LNCAP (cell line): ENCODE measurements around the gene MGRN1.

Experiments
- TF ChIP-seq, protein P1 (sequence below): fragments of 450-650 bp; IDR thresholded peaks from 2 replicates; pipeline ENCODE4 v1.5.1; 2017; ENCODE audit warnings: mild to moderate bottlenecking

The MGRN1 gene

GRCh38 chr16:4607841-4608703 is 16.6 kb upstream of the MGRN1 start:
- TF ChIP-seq, protein P1, sequence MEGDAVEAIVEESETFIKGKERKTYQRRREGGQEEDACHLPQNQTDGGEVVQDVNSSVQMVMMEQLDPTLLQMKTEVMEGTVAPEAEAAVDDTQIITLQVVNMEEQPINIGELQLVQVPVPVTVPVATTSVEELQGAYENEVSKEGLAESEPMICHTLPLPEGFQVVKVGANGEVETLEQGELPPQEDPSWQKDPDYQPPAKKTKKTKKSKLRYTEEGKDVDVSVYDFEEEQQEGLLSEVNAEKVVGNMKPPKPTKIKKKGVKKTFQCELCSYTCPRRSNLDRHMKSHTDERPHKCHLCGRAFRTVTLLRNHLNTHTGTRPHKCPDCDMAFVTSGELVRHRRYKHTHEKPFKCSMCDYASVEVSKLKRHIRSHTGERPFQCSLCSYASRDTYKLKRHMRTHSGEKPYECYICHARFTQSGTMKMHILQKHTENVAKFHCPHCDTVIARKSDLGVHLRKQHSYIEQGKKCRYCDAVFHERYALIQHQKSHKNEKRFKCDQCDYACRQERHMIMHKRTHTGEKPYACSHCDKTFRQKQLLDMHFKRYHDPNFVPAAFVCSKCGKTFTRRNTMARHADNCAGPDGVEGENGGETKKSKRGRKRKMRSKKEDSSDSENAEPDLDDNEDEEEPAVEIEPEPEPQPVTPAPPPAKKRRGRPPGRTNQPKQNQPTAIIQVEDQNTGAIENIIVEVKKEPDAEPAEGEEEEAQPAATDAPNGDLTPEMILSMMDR, result no peak

DNA sequence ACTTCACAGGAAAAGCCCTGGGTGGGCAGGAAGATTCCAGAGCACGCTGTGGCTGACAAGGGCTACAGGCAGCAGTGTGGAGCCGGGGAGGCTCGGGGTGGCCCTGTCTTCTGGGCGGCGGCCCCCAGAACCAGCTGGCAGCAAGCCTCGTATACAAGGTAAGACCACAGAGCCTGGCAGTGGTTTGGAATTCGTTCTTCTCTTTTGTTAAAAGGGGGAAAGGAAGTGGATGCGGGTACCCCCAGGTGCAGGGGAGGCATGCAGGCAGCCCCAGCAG is 16.0 kb upstream of the MGRN1 start:
- TF ChIP-seq, protein P1, result no peak

DNA sequence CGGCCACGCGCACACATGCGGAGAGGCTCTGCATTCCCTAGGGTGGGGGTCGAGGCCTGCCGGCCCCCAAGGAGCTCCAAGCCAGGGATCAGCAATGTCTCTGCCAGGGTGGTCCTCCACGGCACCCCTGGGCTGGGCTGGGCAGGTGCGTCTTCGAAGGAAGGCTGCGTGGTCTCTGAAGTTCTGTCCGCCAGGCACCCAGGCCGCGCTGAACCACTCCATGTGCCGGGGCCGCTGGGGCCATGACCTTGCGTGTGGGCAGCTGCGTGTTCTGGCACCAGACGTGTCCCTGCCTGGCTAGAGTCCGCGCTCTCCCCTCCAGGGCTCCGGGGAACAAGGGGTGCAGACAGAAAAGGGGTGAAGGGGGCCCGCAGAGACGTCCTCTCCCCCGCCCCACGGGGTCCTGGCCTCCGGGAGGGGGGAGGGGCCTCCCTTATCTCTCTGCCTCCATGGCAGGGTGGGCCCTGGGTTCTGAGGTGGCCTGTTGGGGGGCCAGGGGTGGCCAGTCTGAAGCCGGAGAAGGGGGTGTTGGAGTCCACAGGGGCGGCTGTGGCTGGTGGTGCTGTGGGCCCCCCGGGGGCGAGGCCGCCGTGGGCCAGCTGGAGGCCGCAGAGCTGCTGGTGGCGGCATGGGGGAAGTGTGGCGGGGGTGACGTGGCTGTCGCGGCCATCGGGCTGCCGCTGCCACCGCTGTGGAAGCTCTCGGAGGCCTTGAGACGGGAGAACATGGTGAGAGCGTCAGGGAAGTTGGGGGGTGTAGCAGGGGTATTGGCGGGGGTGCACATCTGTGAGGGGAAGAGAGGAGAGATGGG is 15.2 kb upstream of the MGRN1 start:
- TF ChIP-seq, protein P1, result no peak

DNA sequence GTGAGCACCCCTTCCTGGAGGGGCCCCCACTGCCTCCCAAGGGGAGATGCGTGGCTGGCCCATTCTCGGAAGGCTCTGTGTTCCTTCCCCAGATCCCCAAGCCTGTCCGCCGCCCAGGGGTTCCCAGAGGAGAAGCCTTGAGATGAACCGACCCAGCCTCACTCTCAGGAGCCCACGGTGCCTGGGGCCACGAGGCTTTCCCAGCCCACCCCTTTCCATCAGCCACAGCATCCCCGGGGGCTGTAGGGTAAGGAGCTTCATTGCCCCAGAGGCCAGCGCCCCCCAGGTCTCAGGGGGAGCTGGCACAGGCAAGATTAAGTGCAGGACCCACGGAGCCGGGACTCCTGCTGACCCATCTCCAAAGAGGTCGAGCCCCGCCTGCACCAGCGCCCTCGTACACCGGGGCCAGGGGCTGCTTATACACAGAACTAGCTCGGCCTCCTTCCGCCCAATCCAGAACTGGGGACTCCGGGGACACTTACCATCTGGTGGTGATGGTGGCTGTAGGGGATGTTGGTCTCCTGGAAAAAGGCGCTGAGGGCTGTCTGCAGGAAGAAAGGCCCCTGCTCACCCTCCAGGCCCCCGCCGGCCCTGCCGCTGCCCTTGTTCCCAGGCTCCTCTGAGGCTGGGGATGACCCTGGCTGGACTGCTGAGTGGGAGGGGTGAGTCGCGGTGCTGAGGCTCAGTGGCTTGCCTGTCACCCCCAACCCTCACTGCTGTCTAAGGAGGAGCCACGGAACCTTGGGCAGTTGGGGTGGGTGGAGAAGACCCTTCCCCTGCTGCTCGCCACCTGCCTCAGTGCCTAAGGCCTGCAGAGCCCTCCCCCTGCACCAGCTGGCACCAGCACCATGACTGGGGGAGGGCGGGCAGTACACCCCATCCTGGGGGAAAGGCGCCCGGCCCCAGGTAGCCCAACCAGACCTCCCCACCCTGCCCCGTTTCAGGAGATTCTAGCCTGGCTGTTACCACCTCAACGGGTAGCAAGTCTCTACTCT is 14.3 kb upstream of the MGRN1 start:
- TF ChIP-seq, protein P1, result no peak

DNA sequence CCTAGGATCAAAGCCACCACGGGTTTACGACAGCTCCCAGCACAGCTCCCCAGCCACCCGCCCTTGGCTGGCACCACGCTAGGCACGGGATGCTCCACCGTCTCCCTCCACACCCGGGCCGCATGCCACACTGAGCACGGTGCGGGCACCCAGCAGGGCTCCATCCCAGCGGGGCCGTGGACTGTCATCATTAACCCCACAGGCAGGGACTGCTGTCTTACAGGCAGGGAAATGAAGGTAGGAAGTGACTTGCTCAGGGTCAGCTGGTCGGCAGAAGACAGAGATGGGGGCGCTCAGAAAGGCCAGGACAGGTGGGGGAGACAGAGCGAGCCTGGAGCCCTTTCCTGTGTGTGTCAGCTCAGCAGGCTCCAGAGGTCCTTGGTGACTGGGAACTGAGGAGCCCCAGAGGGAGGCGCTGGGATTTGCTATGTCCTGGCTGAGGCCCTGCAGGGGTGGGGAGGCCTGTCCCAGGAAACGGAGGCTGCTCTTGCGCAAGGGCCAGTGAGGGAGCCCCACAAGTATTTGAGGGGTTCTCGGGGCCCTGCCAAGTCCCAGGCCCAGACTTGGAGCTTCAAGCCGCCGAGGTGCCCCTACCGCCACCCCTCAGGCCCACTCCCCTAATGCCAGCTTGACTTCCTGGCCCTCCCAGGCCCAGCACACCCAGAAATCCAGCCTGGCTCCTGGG is 13.1 kb upstream of the MGRN1 start:
- TF ChIP-seq, protein P1, result no peak

GRCh38 chr16:4612474-4612931 is 12.1 kb upstream of the MGRN1 start:
- TF ChIP-seq, protein P1, result no peak
